Type B pancreatic cell (in vitro differentiated cells): ENCODE data around the gene UBE3B. TPM values are rescaled to one million over a fixed set of nuclear protein-coding genes. Genes with fewer than 3 reads are reported as not detected.

Source experiments
- DNase-seq: peaks from one replicate; pipeline ENCODE4 v3.0.0; 2021; ENCODE audit warnings: mixed read lengths; ENCODE audit not compliant: unreplicated experiment; ENCODE audit errors: extremely low spot score
- H3K27ac Mint-ChIP-seq: 2 replicates; pipeline ENCODE4 v1.8.0; 2021; ENCODE audit warnings: mild to moderate bottlenecking, mixed read lengths
- H3K27me3 Mint-ChIP-seq: 2 replicates; pipeline ENCODE4 v1.8.0; 2021; ENCODE audit warnings: mixed read lengths
- H3K36me3 Mint-ChIP-seq: 2 replicates; pipeline ENCODE4 v1.8.0; 2021; ENCODE audit warnings: mixed read lengths
- H3K4me1 Mint-ChIP-seq: one replicate; pipeline ENCODE4 v1.8.0; 2021; ENCODE audit warnings: mixed read lengths; ENCODE audit not compliant: unreplicated experiment
- H3K4me3 Mint-ChIP-seq: 2 replicates; pipeline ENCODE4 v1.8.0; 2021; ENCODE audit warnings: mild to moderate bottlenecking, mixed read lengths
- H3K9me3 Mint-ChIP-seq: 2 replicates; pipeline ENCODE4 v1.8.0; 2021; ENCODE audit warnings: mixed read lengths
- total RNA-seq: library from RNA; stranded (reverse); gene quantifications from 2 replicates; pipeline ENCODE4 v1.2.1, GENCODE V29; 2021; ENCODE audit warnings: low replicate concordance
- TF ChIP-seq, protein P1 (sequence below): fragments of 200-600 bp; sonication (generic); conservative IDR thresholded peaks from 2 replicates; pipeline ENCODE4 v1.5.0; 2021; ENCODE audit warnings: antibody characterized with exemption, mild to moderate bottlenecking

The UBE3B gene
- total RNA-seq, 1 donor from 2014 or later = 41.3 TPM

DNA sequence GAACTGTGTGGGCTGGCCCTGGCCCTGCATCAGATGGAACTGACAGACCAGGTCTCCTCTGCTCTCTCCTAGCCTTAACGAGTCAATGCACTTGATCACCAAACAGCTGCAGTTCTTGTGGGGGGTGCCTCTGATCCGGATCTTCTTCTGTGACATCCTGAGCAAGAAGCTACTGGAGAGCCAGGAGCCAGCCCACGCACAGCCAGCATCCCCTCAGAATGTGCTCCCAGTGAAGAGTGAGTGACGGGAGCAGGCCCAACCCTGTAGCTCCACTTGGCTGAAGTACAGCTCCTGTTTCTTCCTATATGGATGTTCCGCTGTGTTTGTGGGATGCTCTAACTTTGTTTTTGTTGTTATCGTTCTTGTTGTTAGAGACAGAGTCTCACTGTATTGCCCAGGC lies 23.9 kb downstream of the UBE3B start:
- Mint-ChIP-seq H3K9me3 (no peaks in the 10 kb centered on the region), H3K36me3 (peaks cover 22% of the 10 kb centered on the region), H3K27me3 (no peaks in the 10 kb centered on the region), H3K27ac (no peak overlapping the region), H3K4me3 (no peak overlapping the region), H3K4me1 (no peaks in the 10 kb centered on the region)
- DNase-seq = no peak
- TF ChIP-seq, protein P1, sequence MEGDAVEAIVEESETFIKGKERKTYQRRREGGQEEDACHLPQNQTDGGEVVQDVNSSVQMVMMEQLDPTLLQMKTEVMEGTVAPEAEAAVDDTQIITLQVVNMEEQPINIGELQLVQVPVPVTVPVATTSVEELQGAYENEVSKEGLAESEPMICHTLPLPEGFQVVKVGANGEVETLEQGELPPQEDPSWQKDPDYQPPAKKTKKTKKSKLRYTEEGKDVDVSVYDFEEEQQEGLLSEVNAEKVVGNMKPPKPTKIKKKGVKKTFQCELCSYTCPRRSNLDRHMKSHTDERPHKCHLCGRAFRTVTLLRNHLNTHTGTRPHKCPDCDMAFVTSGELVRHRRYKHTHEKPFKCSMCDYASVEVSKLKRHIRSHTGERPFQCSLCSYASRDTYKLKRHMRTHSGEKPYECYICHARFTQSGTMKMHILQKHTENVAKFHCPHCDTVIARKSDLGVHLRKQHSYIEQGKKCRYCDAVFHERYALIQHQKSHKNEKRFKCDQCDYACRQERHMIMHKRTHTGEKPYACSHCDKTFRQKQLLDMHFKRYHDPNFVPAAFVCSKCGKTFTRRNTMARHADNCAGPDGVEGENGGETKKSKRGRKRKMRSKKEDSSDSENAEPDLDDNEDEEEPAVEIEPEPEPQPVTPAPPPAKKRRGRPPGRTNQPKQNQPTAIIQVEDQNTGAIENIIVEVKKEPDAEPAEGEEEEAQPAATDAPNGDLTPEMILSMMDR = no peak

DNA sequence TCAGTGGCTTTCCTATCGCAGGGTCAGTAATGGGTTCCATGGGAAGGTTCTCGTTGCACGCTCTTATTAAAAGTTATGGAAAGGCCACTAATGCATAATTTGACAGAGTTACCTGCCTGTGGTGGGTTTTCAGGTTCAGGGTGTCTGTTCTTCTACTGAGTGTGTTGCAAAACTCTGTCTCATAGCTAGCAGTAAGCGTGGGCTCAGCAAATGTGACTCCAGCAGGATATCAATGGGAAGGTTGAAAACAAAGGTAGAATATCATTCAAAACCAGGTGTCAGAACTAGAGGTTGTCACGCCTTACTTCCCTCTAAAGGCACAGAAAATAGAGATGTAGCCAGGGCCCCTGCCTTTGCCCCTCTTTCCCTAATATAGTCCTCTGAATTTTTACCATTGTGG lies 24.9 kb downstream of the UBE3B start:
- DNase-seq = no peak
- H3K9me3 Mint-ChIP-seq = no peaks in the 10 kb centered on the region
- H3K4me3 Mint-ChIP-seq = no peak overlapping the region
- H3K36me3 Mint-ChIP-seq = peaks cover 17% of the 10 kb centered on the region
- H3K27ac Mint-ChIP-seq = no peak overlapping the region
- TF ChIP-seq, protein P1 = no peak
- H3K4me1 Mint-ChIP-seq = no peaks in the 10 kb centered on the region
- no peaks in the 10 kb centered on the region for H3K27me3 Mint-ChIP-seq

DNA sequence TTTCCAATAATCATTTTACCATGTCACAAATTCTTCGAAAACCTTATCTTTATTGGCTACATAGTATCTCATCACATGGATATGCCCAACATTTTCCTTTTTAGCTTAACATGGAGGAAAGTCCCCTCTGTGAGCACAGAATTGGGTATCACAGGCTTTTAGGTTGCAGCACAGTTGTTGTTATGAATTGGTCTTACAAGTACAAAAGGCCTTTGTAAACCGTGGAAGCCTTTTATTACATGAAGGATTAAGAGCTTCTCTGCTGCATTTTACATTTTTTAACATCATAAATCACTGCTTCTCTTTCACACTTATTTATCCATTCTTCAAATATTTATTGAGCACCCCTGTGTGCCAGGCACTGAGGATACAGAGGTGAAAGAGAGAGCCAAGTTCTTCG lies 26.2 kb downstream of the UBE3B start:
- H3K4me3 Mint-ChIP-seq = no peak overlapping the region
- TF ChIP-seq, protein P1 = no peak
- no peak for DNase-seq
- no peak overlapping the region for H3K27ac Mint-ChIP-seq
- H3K36me3 Mint-ChIP-seq = peaks cover 14% of the 10 kb centered on the region
- no peaks in the 10 kb centered on the region for H3K27me3 Mint-ChIP-seq
- H3K9me3 Mint-ChIP-seq = no peaks in the 10 kb centered on the region
- no peaks in the 10 kb centered on the region for H3K4me1 Mint-ChIP-seq

DNA sequence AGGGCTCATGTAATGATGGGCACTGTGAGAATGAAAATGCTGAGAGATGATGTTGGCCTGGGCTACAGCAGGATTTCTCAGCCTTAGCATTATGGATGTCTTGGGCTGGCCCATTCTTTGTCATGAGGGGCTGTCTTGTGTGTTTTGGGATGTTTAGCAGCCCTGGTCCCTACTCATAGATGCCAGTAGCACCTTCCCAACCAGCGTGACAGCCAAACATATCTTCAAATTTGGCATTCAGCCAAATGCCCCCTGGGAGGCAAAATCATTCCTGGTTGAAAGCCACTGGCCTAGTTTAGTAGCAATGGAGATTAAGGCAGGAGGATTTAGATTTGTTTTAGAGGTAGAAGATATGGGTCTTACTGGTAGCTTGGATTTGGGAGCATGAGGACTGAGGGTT lies 26.6 kb downstream of the UBE3B start:
- peaks cover 14% of the 10 kb centered on the region for H3K36me3 Mint-ChIP-seq
- no peaks in the 10 kb centered on the region for H3K27me3 Mint-ChIP-seq
- H3K9me3 Mint-ChIP-seq = no peaks in the 10 kb centered on the region
- H3K4me3 Mint-ChIP-seq = no peak overlapping the region
- TF ChIP-seq, protein P1 = no peak
- no peak overlapping the region for H3K27ac Mint-ChIP-seq
- DNase-seq = no peak
- H3K4me1 Mint-ChIP-seq = no peaks in the 10 kb centered on the region

DNA sequence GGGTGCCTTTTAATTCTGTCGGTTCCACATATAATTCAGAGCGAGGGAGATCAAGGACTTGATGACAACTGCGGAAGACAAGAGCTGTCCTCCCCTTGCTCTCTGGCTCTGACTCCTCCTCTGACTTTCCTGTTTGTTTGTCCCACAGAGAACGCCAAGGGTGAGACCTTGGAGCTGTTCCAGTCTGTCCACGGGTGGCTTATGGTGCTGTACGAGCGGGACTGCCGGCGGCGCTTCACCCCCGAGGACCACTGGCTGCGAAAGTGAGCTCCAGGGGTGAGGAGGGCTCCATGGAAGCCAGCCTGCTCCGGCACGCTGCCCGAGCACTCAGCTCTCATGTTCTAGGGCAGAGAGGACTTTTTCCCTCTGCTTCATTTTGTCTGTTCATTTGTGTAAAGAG lies 32.8 kb downstream of the UBE3B start:
- H3K27me3 Mint-ChIP-seq = no peaks in the 10 kb centered on the region
- no peak for DNase-seq
- peaks cover 11% of the 10 kb centered on the region for H3K36me3 Mint-ChIP-seq
- TF ChIP-seq, protein P1 = no peak
- no peak overlapping the region for H3K4me3 Mint-ChIP-seq
- H3K9me3 Mint-ChIP-seq = no peaks in the 10 kb centered on the region
- H3K4me1 Mint-ChIP-seq = no peaks in the 10 kb centered on the region
- H3K27ac Mint-ChIP-seq = no peak overlapping the region

- Mint-ChIP-seq H3K9me3 (no peaks in the 10 kb centered on the region), H3K4me1 (no peaks in the 10 kb centered on the region), H3K27me3 (no peaks in the 10 kb centered on the region), H3K4me3 (no peak overlapping the region), H3K36me3 (peaks cover 15% of the 10 kb centered on the region), H3K27ac (no peak overlapping the region)
- DNase-seq = no peak
- TF ChIP-seq, protein P1 = no peak
Observed at GRCh38 chr12:109512608-109513007, 35.2 kb downstream of the UBE3B start.
